ENCODE results near the gene TTC7B.

Gene TTC7B

GRCh38 chr14:90804292-90805083 lies 11.7 kb downstream of the TTC7B start:
- DNase-seq, result no peak

GRCh38 chr14:90803249-90803648 lies 13.0 kb downstream of the TTC7B start:
- no peak for DNase-seq

GRCh38 chr14:90799420-90799819 lies 16.8 kb downstream of the TTC7B start:
- DNase-seq, result no peak

GRCh38 chr14:90797919-90798318 lies 18.3 kb downstream of the TTC7B start:
- no peak for DNase-seq

GRCh38 chr14:90797451-90797850 lies 18.8 kb downstream of the TTC7B start:
- DNase-seq, result no peak

- no peak for DNase-seq
Observed at GRCh38 chr14:90796329-90796728, 19.9 kb downstream of the TTC7B start.

- DNase-seq, result no peak
Observed at GRCh38 chr14:90795744-90796143, 20.5 kb downstream of the TTC7B start.

GRCh38 chr14:90791486-90791885 lies 24.7 kb downstream of the TTC7B start:
- DNase-seq, result no peak

GRCh38 chr14:90788031-90788430 lies 28.2 kb downstream of the TTC7B start:
- DNase-seq, result no peak

- DNase-seq, result no peak
Observed at GRCh38 chr14:90785876-90786450, 30.3 kb downstream of the TTC7B start.

GRCh38 chr14:90785471-90785870 lies 30.8 kb downstream of the TTC7B start:
- DNase-seq, result no peak

GRCh38 chr14:90784621-90785270 lies 31.5 kb downstream of the TTC7B start:
- DNase-seq, result no peak

GRCh38 chr14:90783344-90783743 lies 32.9 kb downstream of the TTC7B start:
- DNase-seq, result no peak

GRCh38 chr14:90782892-90783291 lies 33.3 kb downstream of the TTC7B start:
- DNase-seq, result no peak

- DNase-seq, result no peak
Observed at GRCh38 chr14:90781876-90782275, 34.4 kb downstream of the TTC7B start.

- no peak for DNase-seq
Observed at GRCh38 chr14:90781344-90781761, 34.9 kb downstream of the TTC7B start.

GRCh38 chr14:90780519-90780918 lies 35.7 kb downstream of the TTC7B start:
- DNase-seq, result no peak

- DNase-seq, result no peak
Observed at GRCh38 chr14:90778571-90779255, 37.5 kb downstream of the TTC7B start.

- no peak for DNase-seq
Observed at GRCh38 chr14:90777830-90778485, 38.3 kb downstream of the TTC7B start.

GRCh38 chr14:90777358-90777757 lies 38.9 kb downstream of the TTC7B start:
- no peak for DNase-seq

- no peak for DNase-seq
Observed at GRCh38 chr14:90775441-90775840, 40.8 kb downstream of the TTC7B start.

- DNase-seq, result no peak
Observed at GRCh38 chr14:90774316-90774715, 41.9 kb downstream of the TTC7B start.

GRCh38 chr14:90773705-90774104 lies 42.5 kb downstream of the TTC7B start:
- DNase-seq, result no peak
